ENCODE results near the gene MYO9A.

DNA sequence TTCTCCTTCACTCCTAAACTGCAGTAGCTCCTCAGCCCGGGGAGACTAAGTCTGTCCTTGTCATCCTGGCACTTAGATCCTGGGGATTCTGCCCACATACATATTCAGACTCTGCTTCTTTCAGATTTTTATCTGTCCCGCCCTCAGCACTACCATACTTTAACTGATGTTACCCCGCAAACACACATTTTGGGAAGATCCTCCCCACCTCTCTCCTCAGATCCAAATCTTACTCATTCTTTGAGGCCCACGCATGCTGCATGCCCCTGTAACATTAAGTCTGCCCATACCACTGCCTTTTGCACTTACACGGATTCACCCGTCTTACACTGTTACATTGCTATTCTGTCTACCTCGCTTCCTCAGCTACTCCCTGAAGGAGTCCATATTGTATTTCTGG, 36.4 kb upstream of the MYO9A start:
- TF ChIP-seq, protein P1, sequence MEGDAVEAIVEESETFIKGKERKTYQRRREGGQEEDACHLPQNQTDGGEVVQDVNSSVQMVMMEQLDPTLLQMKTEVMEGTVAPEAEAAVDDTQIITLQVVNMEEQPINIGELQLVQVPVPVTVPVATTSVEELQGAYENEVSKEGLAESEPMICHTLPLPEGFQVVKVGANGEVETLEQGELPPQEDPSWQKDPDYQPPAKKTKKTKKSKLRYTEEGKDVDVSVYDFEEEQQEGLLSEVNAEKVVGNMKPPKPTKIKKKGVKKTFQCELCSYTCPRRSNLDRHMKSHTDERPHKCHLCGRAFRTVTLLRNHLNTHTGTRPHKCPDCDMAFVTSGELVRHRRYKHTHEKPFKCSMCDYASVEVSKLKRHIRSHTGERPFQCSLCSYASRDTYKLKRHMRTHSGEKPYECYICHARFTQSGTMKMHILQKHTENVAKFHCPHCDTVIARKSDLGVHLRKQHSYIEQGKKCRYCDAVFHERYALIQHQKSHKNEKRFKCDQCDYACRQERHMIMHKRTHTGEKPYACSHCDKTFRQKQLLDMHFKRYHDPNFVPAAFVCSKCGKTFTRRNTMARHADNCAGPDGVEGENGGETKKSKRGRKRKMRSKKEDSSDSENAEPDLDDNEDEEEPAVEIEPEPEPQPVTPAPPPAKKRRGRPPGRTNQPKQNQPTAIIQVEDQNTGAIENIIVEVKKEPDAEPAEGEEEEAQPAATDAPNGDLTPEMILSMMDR (IDR thresholded peaks at IDR 0.05), result no peak
- TF ChIP-seq EZH2 (IDR thresholded peaks at IDR 0.05) (no peak), EZH2phosphoT487 (IDR thresholded peaks at IDR 0.05) (no peak)

Measured in neural progenitor cell (in vitro differentiated cells).